Measurements from ENCODE around the gene NKTR. TPM values are rescaled to one million over a fixed set of nuclear protein-coding genes. Genes with fewer than 3 reads are reported as not detected.

Gene NKTR
- polyA plus RNA-seq, 3 donors: 83.8 to 203 (median 98.7) TPM

GRCh38 chr3:42656680-42657610 lies 56.5 kb downstream of the NKTR start:
- DNase-seq (ENCODE audit: extremely low read depth in 1 of 11, low read depth in 9 of 11, low spot score in 4 of 11): no peak

GRCh38 chr3:42657675-42658074 lies 57.2 kb downstream of the NKTR start:
- DNase-seq (ENCODE audit: extremely low read depth in 1 of 11, low read depth in 9 of 11, low spot score in 4 of 11): no peak

- DNase-seq (ENCODE audit: extremely low read depth in 1 of 11, low read depth in 9 of 11, low spot score in 4 of 11): no peak
Measured at GRCh38 chr3:42658091-42658770, 57.7 kb downstream of the NKTR start.

DNA sequence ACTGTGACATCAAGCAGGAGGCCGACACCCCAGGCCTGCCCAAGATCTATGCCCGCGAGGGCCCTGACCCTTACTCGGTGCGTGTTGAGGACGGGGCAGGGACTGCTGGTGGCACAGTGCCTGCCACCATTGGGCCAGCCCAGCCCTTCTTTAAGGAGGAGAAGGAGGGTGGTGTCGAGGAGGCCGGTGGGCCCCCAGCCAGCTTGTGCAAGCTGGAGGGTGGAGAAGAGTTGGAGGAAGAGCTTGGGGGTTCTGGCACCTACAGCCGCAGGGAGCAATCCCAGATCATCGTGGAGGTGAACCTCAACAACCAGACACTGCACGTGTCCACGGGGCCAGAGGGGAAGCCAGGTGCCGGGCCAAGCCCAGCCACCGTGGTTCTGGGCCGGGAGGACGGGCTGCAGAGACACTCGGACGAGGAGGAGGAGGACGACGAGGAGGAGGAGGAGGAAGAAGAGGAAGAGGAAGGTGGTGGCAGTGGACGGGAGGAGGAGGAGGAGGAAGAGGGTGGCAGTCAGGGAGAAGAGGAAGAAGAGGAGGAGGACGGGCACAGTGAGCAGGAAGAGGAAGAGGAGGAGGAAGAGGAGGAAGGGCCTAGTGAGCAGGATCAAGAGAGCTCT lies 58.4 kb downstream of the NKTR start:
- DNase-seq (ENCODE audit: extremely low read depth in 1 of 11, low read depth in 9 of 11, low spot score in 4 of 11): no peak

DNA sequence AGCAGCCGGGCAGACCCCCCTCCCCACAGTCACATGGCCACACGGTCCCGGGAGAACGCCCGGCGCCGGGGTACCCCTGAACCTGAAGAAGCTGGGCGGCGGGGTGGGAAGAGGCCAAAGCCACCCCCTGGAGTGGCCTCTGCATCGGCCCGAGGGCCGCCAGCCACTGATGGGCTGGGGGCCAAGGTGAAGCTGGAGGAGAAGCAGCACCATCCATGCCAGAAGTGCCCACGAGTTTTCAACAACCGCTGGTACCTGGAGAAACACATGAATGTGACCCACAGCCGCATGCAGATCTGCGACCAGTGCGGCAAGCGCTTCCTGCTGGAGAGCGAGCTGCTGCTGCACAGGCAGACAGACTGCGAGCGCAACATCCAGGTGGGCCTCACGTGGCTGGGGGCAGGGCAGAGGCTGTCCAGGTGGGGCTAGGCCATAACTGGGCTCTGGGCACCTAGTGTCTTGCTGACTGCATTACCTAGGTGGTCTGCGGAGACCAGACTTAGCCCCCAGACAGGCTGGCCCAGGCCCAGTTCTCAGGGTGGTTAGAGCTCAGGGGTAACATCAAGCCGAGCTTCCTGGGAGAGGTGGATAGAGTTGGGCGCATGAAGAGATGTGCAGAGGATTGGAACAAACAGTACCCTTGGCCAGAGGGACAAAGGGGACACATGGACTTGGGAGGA lies 59.1 kb downstream of the NKTR start:
- DNase-seq (ENCODE audit: extremely low read depth in 1 of 11, low read depth in 9 of 11, low spot score in 4 of 11): no peak

- DNase-seq (ENCODE audit: extremely low read depth in 1 of 11, low read depth in 9 of 11, low spot score in 4 of 11): no peak
Measured at GRCh38 chr3:42660131-42660715, 59.7 kb downstream of the NKTR start.

GRCh38 chr3:42660898-42661297 lies 60.4 kb downstream of the NKTR start:
- no peak for DNase-seq (ENCODE audit: extremely low read depth in 1 of 11, low read depth in 9 of 11, low spot score in 4 of 11)

- DNase-seq (ENCODE audit: extremely low read depth in 1 of 11, low read depth in 9 of 11, low spot score in 4 of 11): no peak
Measured at GRCh38 chr3:42661593-42662022, 61.1 kb downstream of the NKTR start.

- DNase-seq (ENCODE audit: extremely low read depth in 1 of 11, low read depth in 9 of 11, low spot score in 4 of 11): no peak
Measured at GRCh38 chr3:42662037-42662812, 61.7 kb downstream of the NKTR start.

GRCh38 chr3:42662813-42663535 lies 62.5 kb downstream of the NKTR start:
- DNase-seq (ENCODE audit: extremely low read depth in 1 of 11, low read depth in 9 of 11, low spot score in 4 of 11): no peak

- no peak for DNase-seq (ENCODE audit: extremely low read depth in 1 of 11, low read depth in 9 of 11, low spot score in 4 of 11)
Measured at GRCh38 chr3:42663581-42664437, 63.3 kb downstream of the NKTR start.

DNA sequence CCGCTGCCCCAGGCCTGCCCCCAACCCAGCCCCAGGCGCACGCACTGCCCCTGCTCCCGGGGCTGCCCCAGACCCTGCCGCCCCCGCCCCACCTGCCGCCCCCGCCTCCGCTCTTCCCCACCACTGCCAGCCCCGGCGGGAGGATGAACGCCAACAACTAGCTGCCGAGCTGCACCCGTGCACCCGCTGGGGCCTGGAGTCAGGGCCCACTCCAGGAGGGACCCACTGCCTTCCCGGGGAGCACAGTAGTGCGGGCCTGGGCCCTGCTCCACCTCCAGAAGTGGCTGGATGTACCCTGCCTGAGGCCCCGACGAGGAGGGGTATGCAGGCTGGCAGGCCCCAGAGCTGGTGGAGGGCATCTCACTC lies 63.9 kb downstream of the NKTR start:
- DNase-seq (ENCODE audit: extremely low read depth in 1 of 11, low read depth in 9 of 11, low spot score in 4 of 11): no peak

- DNase-seq (ENCODE audit: extremely low read depth in 1 of 11, low read depth in 9 of 11, low spot score in 4 of 11): no peak
Measured at GRCh38 chr3:42665050-42665878, 64.8 kb downstream of the NKTR start.

DNA sequence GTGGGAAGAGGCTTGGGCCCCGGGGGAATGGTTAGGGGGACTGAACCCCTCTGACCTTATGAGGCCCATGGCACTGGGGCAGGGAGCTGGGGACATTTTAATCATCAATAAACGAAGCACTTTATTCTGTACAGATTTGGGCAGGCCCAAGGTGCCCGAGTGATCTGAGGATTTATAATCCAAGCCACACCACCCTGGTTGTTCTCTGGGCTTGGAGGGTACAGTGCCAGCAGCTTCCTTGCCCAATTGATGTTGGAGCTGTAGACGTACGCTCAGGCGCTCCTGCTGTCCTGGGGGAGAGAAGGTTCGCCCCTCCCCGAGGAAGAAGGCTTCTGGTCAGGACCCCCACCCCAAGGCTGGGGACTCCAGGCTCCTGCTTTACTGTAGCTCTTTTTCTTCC lies 65.5 kb downstream of the NKTR start:
- DNase-seq (ENCODE audit: extremely low read depth in 1 of 11, low read depth in 9 of 11, low spot score in 4 of 11): no peak

GRCh38 chr3:42666577-42666998 lies 66.1 kb downstream of the NKTR start:
- no peak for DNase-seq (ENCODE audit: extremely low read depth in 1 of 11, low read depth in 9 of 11, low spot score in 4 of 11)

GRCh38 chr3:42667096-42667522 lies 66.6 kb downstream of the NKTR start:
- no peak for DNase-seq (ENCODE audit: extremely low read depth in 1 of 11, low read depth in 9 of 11, low spot score in 4 of 11)

Measured in renal cortex interstitium (tissue), 11 donors.